GM18858 (cell line): ENCODE data around the gene CEBPA.
"Not testable (repeated sequence)": the region's sequence is repeated elsewhere in the genome, so short reads cannot be mapped to it uniquely, and the experiment has no call there.

Experiments
- ATAC-seq: cut with Tn5 transposase; IDR thresholded peaks from one replicate; pipeline ENCODE4 v1.9.1; 2021; ENCODE audit not compliant: unreplicated experiment

CEBPA gene

GRCh38 chr19:33301144-33301899 is 1.0 kb downstream of the CEBPA start:
- ATAC-seq: no peak

- ATAC-seq: no peak
These were observed 1.5 kb downstream of the CEBPA start for GRCh38 chr19:33300894-33301143.

- ATAC-seq: no peak
These were observed 2.1 kb downstream of the CEBPA start for GRCh38 chr19:33300009-33300893.

GRCh38 chr19:33299051-33299688 is 3.2 kb downstream of the CEBPA start:
- no peak for ATAC-seq

GRCh38 chr19:33298146-33298911 is 4.0 kb downstream of the CEBPA start:
- no peak for ATAC-seq

- ATAC-seq: no peak
These were observed 4.8 kb downstream of the CEBPA start for GRCh38 chr19:33297401-33298145.

- no peak for ATAC-seq
These were observed 5.8 kb downstream of the CEBPA start for GRCh38 chr19:33296488-33296971.

- ATAC-seq: no peak
These were observed 6.5 kb downstream of the CEBPA start for GRCh38 chr19:33295621-33296487.

GRCh38 chr19:33295046-33295445 is 7.3 kb downstream of the CEBPA start:
- ATAC-seq: not testable (repeated sequence)

- ATAC-seq: no peak
These were observed 8.1 kb downstream of the CEBPA start for GRCh38 chr19:33294058-33294798.

GRCh38 chr19:33293255-33294057 is 8.9 kb downstream of the CEBPA start:
- ATAC-seq: no peak

GRCh38 chr19:33292595-33293254 is 9.6 kb downstream of the CEBPA start:
- no peak for ATAC-seq

GRCh38 chr19:33291623-33292534 is 10.5 kb downstream of the CEBPA start:
- ATAC-seq: no peak

- ATAC-seq: no peak
These were observed 11.2 kb downstream of the CEBPA start for GRCh38 chr19:33290956-33291622.

- no peak for ATAC-seq
These were observed 12.1 kb downstream of the CEBPA start for GRCh38 chr19:33290082-33290815.
